Effector memory CD4-positive, alpha-beta T cell (primary cell): ENCODE data around the gene FBXO46.
"Not testable (repeated sequence)": the region's sequence is repeated elsewhere in the genome, so short reads cannot be mapped to it uniquely, and the experiment has no call there.

Experiments used
- DNase-seq, 3 donors: peaks; one replicate each; pipeline ENCODE4 v3.0.0-alpha.2; 2020
- H3K27ac ChIP-seq: 2 replicates; pipeline ENCODE4 v1.7.0; 2013; ENCODE audit warnings: mild to moderate bottlenecking, low read length, moderate library complexity; ENCODE audit not compliant: insufficient read depth, poor library complexity, severe bottlenecking
- H3K27me3 ChIP-seq: replicated peaks from 2 replicates; pipeline ENCODE4 v1.7.0; 2013; ENCODE audit warnings: mild to moderate bottlenecking, low read length; ENCODE audit not compliant: insufficient read depth, control insufficient read depth, poor library complexity, severe bottlenecking
- H3K36me3 ChIP-seq: 2 replicates; pipeline ENCODE4 v1.7.0; 2013; ENCODE audit warnings: mild to moderate bottlenecking, low read length, moderate library complexity; ENCODE audit not compliant: control insufficient read depth, insufficient read depth
- H3K4me1 ChIP-seq: 2 replicates; pipeline ENCODE4 v1.7.0; 2013; ENCODE audit warnings: low read length, mild to moderate bottlenecking; ENCODE audit not compliant: control insufficient read depth, insufficient read depth, poor library complexity, severe bottlenecking
- H3K4me3 ChIP-seq: 2 replicates; pipeline ENCODE4 v1.7.0; 2013; ENCODE audit warnings: low read length, low read depth, mild to moderate bottlenecking; ENCODE audit not compliant: insufficient read depth, poor library complexity, severe bottlenecking
- H3K9me3 ChIP-seq: 2 replicates; pipeline ENCODE4 v1.7.0; 2013; ENCODE audit warnings: mild to moderate bottlenecking, low read length, moderate library complexity; ENCODE audit not compliant: control insufficient read depth

FBXO46 gene

GRCh38 chr19:45729800-45730290 lies 851 bp downstream of the FBXO46 start:
- no peaks in the 10 kb centered on the region for H3K27me3 ChIP-seq
- H3K9me3 ChIP-seq = no peaks in the 10 kb centered on the region
- peak overlapping the region; percentile 81 for H3K27ac ChIP-seq
- peaks cover 12% of the 10 kb centered on the region for H3K4me1 ChIP-seq
- DNase-seq = no peak
- peak overlapping the region; percentile 81 for H3K4me3 ChIP-seq
- H3K36me3 ChIP-seq = no peaks in the 10 kb centered on the region

- H3K27ac ChIP-seq, H3K36me3 ChIP-seq, DNase-seq, H3K4me3 ChIP-seq, H3K27me3 ChIP-seq, H3K9me3 ChIP-seq: not testable (repeated sequence)
- peaks cover 12% of the 10 kb centered on the region for H3K4me1 ChIP-seq
Measured at GRCh38 chr19:45728683-45729082, 2.0 kb downstream of the FBXO46 start.

GRCh38 chr19:45720065-45720464 lies 10.6 kb downstream of the FBXO46 start:
- not testable (repeated sequence) for H3K27me3 ChIP-seq, H3K36me3 ChIP-seq, H3K9me3 ChIP-seq, H3K27ac ChIP-seq, DNase-seq, H3K4me3 ChIP-seq
- peaks cover 19% of the 10 kb centered on the region for H3K4me1 ChIP-seq

GRCh38 chr19:45717983-45718650 lies 12.6 kb downstream of the FBXO46 start:
- Histone ChIP-seq H3K36me3 (peaks cover under 1% of the 10 kb centered on the region), H3K4me1 (peaks cover 19% of the 10 kb centered on the region), H3K27me3 (no peaks in the 10 kb centered on the region), H3K4me3 (peak overlapping the region; percentile 46), H3K9me3 (no peaks in the 10 kb centered on the region), H3K27ac (peak overlapping the region; percentile 79)
- DNase-seq = no peak

GRCh38 chr19:45717131-45717982 lies 13.3 kb downstream of the FBXO46 start:
- peaks cover 8% of the 10 kb centered on the region for H3K36me3 ChIP-seq
- H3K27ac ChIP-seq = peak overlapping the region; percentile 79
- peaks cover 19% of the 10 kb centered on the region for H3K4me1 ChIP-seq
- no peaks in the 10 kb centered on the region for H3K9me3 ChIP-seq
- peak overlapping the region; percentile 83 for H3K4me3 ChIP-seq
- DNase-seq = peak; percentile 95 to 98 (median 97)
- no peaks in the 10 kb centered on the region for H3K27me3 ChIP-seq

- DNase-seq = no peak
- H3K36me3 ChIP-seq = peaks cover 17% of the 10 kb centered on the region
Measured at GRCh38 chr19:45716359-45717130, 14.2 kb downstream of the FBXO46 start.

GRCh38 chr19:45715139-45715538 lies 15.6 kb downstream of the FBXO46 start:
- no peak for DNase-seq
- Histone ChIP-seq H3K27me3 (no peaks in the 10 kb centered on the region), H3K36me3 (peaks cover 23% of the 10 kb centered on the region), H3K9me3 (no peaks in the 10 kb centered on the region), H3K4me3 (no peak overlapping the region), H3K27ac (no peak overlapping the region), H3K4me1 (peaks cover 19% of the 10 kb centered on the region)

More at GRCh38 chr19:45716359-45717130, 14.2 kb downstream of the FBXO46 start:
- H3K27ac ChIP-seq = peak overlapping the region; percentile 79
- no peaks in the 10 kb centered on the region for H3K27me3 ChIP-seq
- H3K9me3 ChIP-seq = no peaks in the 10 kb centered on the region
- peak overlapping the region; percentile 83 for H3K4me3 ChIP-seq
- peaks cover 19% of the 10 kb centered on the region for H3K4me1 ChIP-seq

GRCh38 chr19:45713141-45713540 lies 17.6 kb downstream of the FBXO46 start:
- Histone ChIP-seq H3K27ac (no peak overlapping the region), H3K36me3 (peaks cover 23% of the 10 kb centered on the region), H3K9me3 (no peaks in the 10 kb centered on the region), H3K27me3 (no peaks in the 10 kb centered on the region), H3K4me1 (peaks cover 16% of the 10 kb centered on the region), H3K4me3 (no peak overlapping the region)
- DNase-seq = no peak

GRCh38 chr19:45712699-45713067 lies 18.0 kb downstream of the FBXO46 start:
- no peak for DNase-seq
- Histone ChIP-seq H3K36me3 (peaks cover 23% of the 10 kb centered on the region), H3K27me3 (no peaks in the 10 kb centered on the region), H3K27ac (no peak overlapping the region), H3K9me3 (no peaks in the 10 kb centered on the region), H3K4me1 (peaks cover 12% of the 10 kb centered on the region), H3K4me3 (no peak overlapping the region)
